Adipocyte (in vitro differentiated cells): ENCODE measurements around the gene KMT2E.

Experiments
- DNase-seq: peaks from one replicate; pipeline ENCODE4 v3.0.0-alpha.2; 2015; ENCODE audit warnings: low read depth
- H3K27me3 ChIP-seq: replicated peaks from 2 replicates; pipeline ENCODE4 v1.7.0; 2013; ENCODE audit warnings: mild to moderate bottlenecking, low read length, moderate library complexity; ENCODE audit not compliant: control insufficient read depth, insufficient read depth
- H3K36me3 ChIP-seq: 2 replicates; pipeline ENCODE4 v1.7.0; 2013; ENCODE audit warnings: low read length, mild to moderate bottlenecking, moderate library complexity; ENCODE audit not compliant: control insufficient read depth, insufficient read depth, severe bottlenecking
- H3K4me1 ChIP-seq: 2 replicates; pipeline ENCODE4 v1.7.0; 2013; ENCODE audit warnings: mild to moderate bottlenecking, low read length, moderate library complexity; ENCODE audit not compliant: control insufficient read depth, insufficient read depth
- H3K4me3 ChIP-seq: 2 replicates; pipeline ENCODE4 v1.7.0; 2013; ENCODE audit warnings: mild to moderate bottlenecking, low read length, moderate library complexity
- H3K9ac ChIP-seq: 2 replicates; pipeline ENCODE4 v1.7.0; 2013; ENCODE audit warnings: mild to moderate bottlenecking, low read length, moderate library complexity
- H3K9me3 ChIP-seq: 2 replicates; pipeline ENCODE4 v1.7.0; 2013; ENCODE audit warnings: mild to moderate bottlenecking, low read length, moderate library complexity; ENCODE audit not compliant: control insufficient read depth

The KMT2E gene

DNA sequence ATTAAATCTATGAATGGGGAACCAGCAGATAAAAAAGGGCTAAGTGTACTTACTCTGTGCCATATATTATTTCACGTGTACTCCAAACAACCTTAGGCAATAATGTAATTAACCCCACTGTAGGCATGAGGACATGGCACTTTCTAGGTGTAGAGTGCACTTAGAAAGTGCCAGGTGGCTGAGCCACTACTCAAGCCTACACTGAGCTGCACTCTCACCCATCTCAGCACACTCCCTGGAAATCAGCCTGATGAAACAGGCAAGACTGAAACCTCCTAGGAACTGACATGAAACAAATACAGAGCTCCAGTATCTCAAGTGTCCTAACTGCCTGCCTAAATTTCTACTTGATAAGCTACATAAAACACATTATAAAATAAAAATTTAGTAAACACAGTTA is 147.4 kb downstream of the KMT2E start:
- Histone ChIP-seq H3K9me3 (no peaks in the 10 kb centered on the region), H3K36me3 (peaks cover 44% of the 10 kb centered on the region), H3K9ac (no peak overlapping the region), H3K27me3 (no peaks in the 10 kb centered on the region), H3K4me3 (no peak overlapping the region), H3K4me1 (peaks cover 4% of the 10 kb centered on the region)
- DNase-seq = no peak
